GM10266 (cell line): ENCODE measurements around the gene DGKI.

Experiments used
- DNase-seq: peaks from one replicate; pipeline ENCODE4 v3.0.0; 2012; ENCODE audit errors: extremely low spot score
- CTCF ChIP-seq: IDR thresholded peaks from 2 replicates; pipeline ENCODE4 v1.5.1; 2012; ENCODE audit warnings: mild to moderate bottlenecking, low read depth; ENCODE audit not compliant: control insufficient read depth, insufficient read depth; ENCODE audit errors: missing control alignments

Gene DGKI

DNA sequence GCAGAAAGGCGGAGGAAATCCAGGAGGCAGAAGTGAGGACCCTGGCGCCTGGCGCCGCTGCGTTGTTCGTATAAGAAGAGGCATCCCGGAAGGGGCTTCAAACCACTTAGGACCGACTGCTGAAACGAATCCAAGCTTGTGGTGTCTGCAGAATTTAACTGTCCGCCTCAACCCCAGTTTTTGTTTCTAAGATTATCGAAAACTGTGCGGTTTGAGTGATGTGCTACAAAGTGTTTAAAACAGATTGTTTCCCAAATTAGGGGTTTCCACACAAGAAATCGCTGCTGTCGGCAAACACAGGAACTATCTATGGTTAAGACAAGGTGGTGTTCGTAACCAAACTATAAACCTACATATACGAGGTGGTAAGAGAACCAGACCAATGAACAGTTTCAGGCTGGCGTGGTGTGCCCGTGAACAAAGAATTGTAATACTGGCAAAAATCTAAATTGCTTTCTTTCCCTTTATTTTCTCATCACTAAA, 835 bp upstream of the DGKI start:
- TF ChIP-seq CTCF, result no peak
- DNase-seq, result peak; percentile 51

DNA sequence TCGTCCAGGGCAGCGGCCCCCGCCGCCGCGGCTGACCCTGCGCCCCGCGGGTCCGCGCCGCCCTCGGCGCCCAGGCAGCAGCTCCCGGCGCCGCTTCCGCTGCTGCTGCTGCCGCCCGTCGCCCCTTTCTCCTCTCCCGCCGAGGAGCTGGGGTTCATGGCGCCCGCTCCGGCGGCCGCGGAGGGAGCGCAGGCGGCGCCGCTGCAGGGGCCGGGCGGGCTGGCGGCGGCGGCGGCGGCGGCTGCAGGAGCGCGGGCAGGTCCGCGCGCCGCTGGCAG, 286 bp downstream of the DGKI start:
- peak; percentile 68 for DNase-seq
- TF ChIP-seq CTCF, result no peak

DNA sequence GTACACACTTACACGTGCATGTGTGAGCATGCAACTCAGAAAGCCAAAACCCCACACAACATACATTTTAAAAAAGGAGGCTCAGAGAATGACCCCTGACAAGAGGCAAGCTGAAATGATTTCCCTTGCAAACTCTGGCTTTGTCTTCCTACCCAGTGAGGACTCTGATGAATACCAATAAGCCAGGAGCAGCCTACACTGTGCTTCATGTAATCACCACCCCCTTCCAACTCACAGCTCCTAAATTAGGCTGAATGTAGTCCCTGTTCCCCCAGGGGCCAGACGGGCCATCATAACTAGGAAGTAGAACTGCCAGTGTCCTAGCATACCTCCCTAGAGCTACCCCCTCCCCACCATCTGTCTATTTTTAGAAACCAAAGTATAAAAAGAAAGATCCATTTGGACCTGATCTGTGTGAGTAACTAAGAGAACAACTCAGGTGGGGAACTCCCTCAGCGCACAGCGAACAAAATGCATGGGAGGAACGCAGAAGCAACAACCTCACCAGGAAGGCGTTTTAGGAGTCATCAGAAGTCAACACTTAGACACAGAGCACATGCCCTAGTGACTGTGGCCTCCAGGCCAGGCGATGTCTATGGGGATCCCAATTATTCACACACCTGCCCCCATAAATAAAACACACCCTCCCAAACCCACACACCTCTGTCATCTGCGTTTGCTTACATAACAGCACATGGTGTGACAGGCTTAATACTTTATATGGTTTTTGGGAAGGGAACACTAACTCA, 1.9 kb downstream of the DGKI start:
- no peak for TF ChIP-seq CTCF
- DNase-seq, result no peak

- TF ChIP-seq CTCF, result no peak
- DNase-seq, result no peak
Measured at GRCh38 chr7:137839903-137840779, 6.6 kb downstream of the DGKI start.

DNA sequence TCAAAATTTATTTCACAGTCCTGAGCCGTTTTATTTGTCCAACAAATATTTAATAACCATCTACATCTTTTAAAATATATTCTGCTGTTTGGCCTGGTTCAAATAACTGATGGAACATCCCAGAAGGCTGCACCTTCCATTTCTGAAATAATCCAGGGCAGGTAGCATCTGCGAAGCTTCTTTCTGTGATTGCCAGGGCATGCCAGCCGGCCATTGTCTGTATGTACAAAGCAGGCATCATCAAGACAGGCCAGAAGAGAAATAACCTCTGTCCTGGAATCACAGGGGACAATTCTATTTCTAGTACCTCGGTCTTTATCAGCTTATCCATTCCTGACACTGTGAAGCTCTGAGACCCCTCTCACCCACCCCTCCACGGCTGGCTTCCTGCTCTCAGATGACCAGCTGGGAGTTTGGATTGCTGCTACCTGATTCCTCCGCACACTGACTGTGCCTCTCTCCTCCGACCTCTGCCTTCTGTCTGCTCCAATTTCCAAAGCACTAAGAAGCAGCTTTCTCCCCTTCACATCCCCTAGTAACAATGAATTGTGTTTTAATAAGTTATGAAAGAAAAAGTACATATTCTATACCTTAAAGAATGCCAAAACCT, 8.0 kb downstream of the DGKI start:
- no peak for DNase-seq
- no peak for TF ChIP-seq CTCF

DNA sequence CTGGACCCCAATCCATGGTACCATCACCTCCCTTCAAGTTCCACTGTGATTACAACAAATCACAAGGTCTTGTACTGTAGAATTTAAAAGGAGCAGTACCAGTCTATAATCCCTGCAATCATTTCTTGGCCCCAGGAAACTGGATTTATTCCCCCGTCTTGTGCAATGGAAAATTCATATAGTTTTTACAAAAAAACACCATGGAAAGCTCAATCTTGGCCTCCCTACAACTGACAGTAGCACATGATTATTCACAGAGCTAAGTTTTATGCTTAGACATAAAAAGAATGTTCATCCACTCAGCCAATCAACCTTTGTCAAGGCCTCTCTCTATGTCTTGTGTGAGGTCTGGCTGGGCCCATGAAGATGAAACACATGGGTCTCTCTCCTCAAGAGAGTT, 10.2 kb downstream of the DGKI start:
- no peak for DNase-seq
- TF ChIP-seq CTCF, result no peak

- no peak for TF ChIP-seq CTCF
- DNase-seq, result no peak
Measured at GRCh38 chr7:137836113-137836509, 10.7 kb downstream of the DGKI start.
